Neural cell (in vitro differentiated cells): ENCODE data around the gene SMS. TPM values are rescaled to one million over a fixed set of nuclear protein-coding genes. Genes with fewer than 3 reads are reported as not detected.

Experiments used
- H2AFZ ChIP-seq: fragments of 200-600, 300-800 bp; sonication (generic), shearing (Covaris generic); 2 replicates; pipeline ENCODE4 v1.6.0; 2014; ENCODE audit warnings: low read depth, mild to moderate bottlenecking, antibody characterized with exemption, low read length, moderate library complexity
- H3F3A ChIP-seq: fragments of 200-600 bp; shearing (Covaris generic); 2 replicates; pipeline ENCODE4 v1.6.1; 2016; ENCODE audit warnings: mild to moderate bottlenecking, moderate library complexity, mixed read lengths, antibody characterized with exemption, low read length; ENCODE audit not compliant: insufficient read depth, poor library complexity, severe bottlenecking
- H3K27ac ChIP-seq: fragments of 200-600, 300-800 bp; sonication (generic), shearing (Covaris generic); 2 replicates; pipeline ENCODE4 v1.5.1; 2014; ENCODE audit warnings: mild to moderate bottlenecking, low read length, moderate library complexity
- H3K27me3 ChIP-seq: fragments of 300-800, 200-600 bp; sonication (generic), shearing (Covaris generic); 2 replicates; pipeline ENCODE4 v1.6.0; 2014; ENCODE audit warnings: mild to moderate bottlenecking, low read depth, low read length, moderate library complexity; ENCODE audit not compliant: insufficient read depth
- H3K36me3 ChIP-seq: fragments of 300-800, 200-600 bp; sonication (generic), shearing (Covaris generic); 2 replicates; pipeline ENCODE4 v1.5.1; 2014; ENCODE audit warnings: mild to moderate bottlenecking, antibody characterized with exemption, low read length, moderate library complexity; ENCODE audit not compliant: insufficient read depth
- H3K4me2 ChIP-seq: fragments of 300-800, 200-600 bp; sonication (generic), shearing (Covaris generic); 2 replicates; pipeline ENCODE4 v1.6.0; 2014; ENCODE audit warnings: mild to moderate bottlenecking, low read length
- H3K4me3 ChIP-seq: fragments of 300-800, 200-600 bp; sonication (generic), shearing (Covaris generic); 2 replicates; pipeline ENCODE4 v1.5.1; 2014; ENCODE audit warnings: mild to moderate bottlenecking, low read length, moderate library complexity
- H3K79me2 ChIP-seq: fragments of 200-600 bp; shearing (Covaris generic); replicated peaks from 2 replicates; pipeline ENCODE4 v1.6.0; 2014; ENCODE audit warnings: mild to moderate bottlenecking, low read length, moderate library complexity; ENCODE audit not compliant: insufficient read depth
- H3K9ac ChIP-seq: fragments of 300-800, 200-600 bp; sonication (generic), shearing (Covaris generic); 2 replicates; pipeline ENCODE4 v1.6.1; 2016; ENCODE audit warnings: mild to moderate bottlenecking, low read length, mixed read lengths
- H3K9me2 ChIP-seq: fragments of 200-600 bp; shearing (Covaris generic); 2 replicates; pipeline ENCODE4 v1.6.1; 2016; ENCODE audit warnings: mild to moderate bottlenecking, low read length, mixed read lengths; ENCODE audit not compliant: insufficient read depth
- H3K9me3 ChIP-seq: fragments of 200-600, 300-800 bp; sonication (generic), shearing (Covaris generic); 2 replicates; pipeline ENCODE4 v1.6.1; 2016; ENCODE audit warnings: mild to moderate bottlenecking, mixed run types, low read length, moderate library complexity, mixed read lengths
- H4K20me1 ChIP-seq: fragments of 200-600 bp; shearing (Covaris generic); 2 replicates; pipeline ENCODE4 v1.6.1; 2016; ENCODE audit warnings: mild to moderate bottlenecking, mixed run types; ENCODE audit not compliant: insufficient read depth
- EP300 ChIP-seq: fragments of 450-650 bp; conservative IDR thresholded peaks from 2 replicates; pipeline ENCODE4 v1.6.1; 2014; ENCODE audit warnings: antibody characterized with exemption, mild to moderate bottlenecking, moderate library complexity; ENCODE audit not compliant: poor library complexity, severe bottlenecking
- EZH2 ChIP-seq: fragments of 200-600, 300-800 bp; shearing (Covaris generic), sonication (generic); IDR thresholded peaks from 2 replicates; pipeline ENCODE4 v1.6.1; 2014; ENCODE audit warnings: antibody characterized with exemption, low read length, borderline replicate concordance, mild to moderate bottlenecking; ENCODE audit not compliant: insufficient read depth, poor library complexity, severe bottlenecking
- MXI1 ChIP-seq: fragments of 450-650 bp; conservative IDR thresholded peaks from 2 replicates; pipeline ENCODE4 v1.6.1; 2014; ENCODE audit warnings: antibody characterized with exemption, mild to moderate bottlenecking; ENCODE audit not compliant: poor library complexity, severe bottlenecking
- POLR2AphosphoS5 ChIP-seq: IDR thresholded peaks from 2 replicates; pipeline ENCODE4 v1.6.1; 2012
- RAD21 ChIP-seq: fragments of 450-650 bp; conservative IDR thresholded peaks from 2 replicates; pipeline ENCODE4 v1.6.1; 2014; ENCODE audit warnings: antibody characterized with exemption, mild to moderate bottlenecking, moderate library complexity
- SMC3 ChIP-seq: fragments of 450-650 bp; conservative IDR thresholded peaks from 2 replicates; pipeline ENCODE4 v1.6.1; 2014; ENCODE audit warnings: antibody characterized with exemption, mild to moderate bottlenecking, moderate library complexity; ENCODE audit not compliant: poor library complexity
- TAF1 ChIP-seq: IDR thresholded peaks from 2 replicates; pipeline ENCODE4 v1.6.1; 2012; ENCODE audit warnings: low read depth
- polyA plus RNA-seq: library from polyadenylated mRNA; depleted of rRNA; stranded (reverse); fragments of >200 nt; gene quantifications from 2 replicates; pipeline ENCODE4 v1.2.3, GENCODE V29; 2014
- TF ChIP-seq, protein P1 (sequence below): IDR thresholded peaks from 2 replicates; pipeline ENCODE4 v1.6.1; 2012; ENCODE audit warnings: borderline replicate concordance
- TF ChIP-seq, protein P2 (sequence below): fragments of 450-650 bp; IDR thresholded peaks from 2 replicates; pipeline ENCODE4 v1.5.1; 2014; ENCODE audit warnings: antibody characterized with exemption, mild to moderate bottlenecking, moderate library complexity; ENCODE audit not compliant: poor library complexity, severe bottlenecking

SMS gene
- polyA plus RNA-seq, 1 donor from 2014 or later: 101 TPM

DNA sequence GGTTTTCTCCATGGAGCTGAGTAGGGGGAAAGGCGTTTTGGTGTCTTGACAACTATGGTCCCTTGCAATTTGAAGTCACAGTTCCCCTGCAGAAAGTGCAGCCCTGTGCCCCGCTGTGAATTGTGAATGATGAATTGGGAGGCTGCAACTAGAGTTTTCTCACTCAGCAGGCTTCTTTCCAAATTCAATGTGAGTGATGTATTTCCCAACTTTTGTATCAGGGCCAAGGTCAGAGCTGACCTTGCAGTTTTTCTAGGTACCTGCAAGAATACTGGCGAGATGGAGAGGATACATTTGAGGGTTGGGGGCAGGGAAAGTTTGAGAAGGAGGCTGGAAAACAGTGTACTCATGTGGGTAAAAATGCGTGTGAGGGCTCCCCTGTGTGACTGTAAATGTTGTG, 103.4 kb downstream of the SMS start:
- no peaks in the 10 kb centered on the region for H3K79me2 ChIP-seq
- no peaks in the 10 kb centered on the region for H3K36me3 ChIP-seq
- no peaks in the 10 kb centered on the region for H3K9me2 ChIP-seq
- no peak overlapping the region for H2AFZ ChIP-seq
- H3K9ac ChIP-seq: no peak overlapping the region
- H3K4me3 ChIP-seq: no peak overlapping the region
- H3K27ac ChIP-seq: no peak overlapping the region
- H3K9me3 ChIP-seq: no peaks in the 10 kb centered on the region
- TF ChIP-seq, protein P1, sequence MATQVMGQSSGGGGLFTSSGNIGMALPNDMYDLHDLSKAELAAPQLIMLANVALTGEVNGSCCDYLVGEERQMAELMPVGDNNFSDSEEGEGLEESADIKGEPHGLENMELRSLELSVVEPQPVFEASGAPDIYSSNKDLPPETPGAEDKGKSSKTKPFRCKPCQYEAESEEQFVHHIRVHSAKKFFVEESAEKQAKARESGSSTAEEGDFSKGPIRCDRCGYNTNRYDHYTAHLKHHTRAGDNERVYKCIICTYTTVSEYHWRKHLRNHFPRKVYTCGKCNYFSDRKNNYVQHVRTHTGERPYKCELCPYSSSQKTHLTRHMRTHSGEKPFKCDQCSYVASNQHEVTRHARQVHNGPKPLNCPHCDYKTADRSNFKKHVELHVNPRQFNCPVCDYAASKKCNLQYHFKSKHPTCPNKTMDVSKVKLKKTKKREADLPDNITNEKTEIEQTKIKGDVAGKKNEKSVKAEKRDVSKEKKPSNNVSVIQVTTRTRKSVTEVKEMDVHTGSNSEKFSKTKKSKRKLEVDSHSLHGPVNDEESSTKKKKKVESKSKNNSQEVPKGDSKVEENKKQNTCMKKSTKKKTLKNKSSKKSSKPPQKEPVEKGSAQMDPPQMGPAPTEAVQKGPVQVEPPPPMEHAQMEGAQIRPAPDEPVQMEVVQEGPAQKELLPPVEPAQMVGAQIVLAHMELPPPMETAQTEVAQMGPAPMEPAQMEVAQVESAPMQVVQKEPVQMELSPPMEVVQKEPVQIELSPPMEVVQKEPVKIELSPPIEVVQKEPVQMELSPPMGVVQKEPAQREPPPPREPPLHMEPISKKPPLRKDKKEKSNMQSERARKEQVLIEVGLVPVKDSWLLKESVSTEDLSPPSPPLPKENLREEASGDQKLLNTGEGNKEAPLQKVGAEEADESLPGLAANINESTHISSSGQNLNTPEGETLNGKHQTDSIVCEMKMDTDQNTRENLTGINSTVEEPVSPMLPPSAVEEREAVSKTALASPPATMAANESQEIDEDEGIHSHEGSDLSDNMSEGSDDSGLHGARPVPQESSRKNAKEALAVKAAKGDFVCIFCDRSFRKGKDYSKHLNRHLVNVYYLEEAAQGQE: no peak
- TF ChIP-seq, protein P2, sequence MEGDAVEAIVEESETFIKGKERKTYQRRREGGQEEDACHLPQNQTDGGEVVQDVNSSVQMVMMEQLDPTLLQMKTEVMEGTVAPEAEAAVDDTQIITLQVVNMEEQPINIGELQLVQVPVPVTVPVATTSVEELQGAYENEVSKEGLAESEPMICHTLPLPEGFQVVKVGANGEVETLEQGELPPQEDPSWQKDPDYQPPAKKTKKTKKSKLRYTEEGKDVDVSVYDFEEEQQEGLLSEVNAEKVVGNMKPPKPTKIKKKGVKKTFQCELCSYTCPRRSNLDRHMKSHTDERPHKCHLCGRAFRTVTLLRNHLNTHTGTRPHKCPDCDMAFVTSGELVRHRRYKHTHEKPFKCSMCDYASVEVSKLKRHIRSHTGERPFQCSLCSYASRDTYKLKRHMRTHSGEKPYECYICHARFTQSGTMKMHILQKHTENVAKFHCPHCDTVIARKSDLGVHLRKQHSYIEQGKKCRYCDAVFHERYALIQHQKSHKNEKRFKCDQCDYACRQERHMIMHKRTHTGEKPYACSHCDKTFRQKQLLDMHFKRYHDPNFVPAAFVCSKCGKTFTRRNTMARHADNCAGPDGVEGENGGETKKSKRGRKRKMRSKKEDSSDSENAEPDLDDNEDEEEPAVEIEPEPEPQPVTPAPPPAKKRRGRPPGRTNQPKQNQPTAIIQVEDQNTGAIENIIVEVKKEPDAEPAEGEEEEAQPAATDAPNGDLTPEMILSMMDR: no peak
- TF ChIP-seq TAF1: no peak
- no peak for TF ChIP-seq RAD21
- TF ChIP-seq EP300: no peak
- TF ChIP-seq POLR2AphosphoS5: no peak
- no peak for TF ChIP-seq SMC3
- no peak for TF ChIP-seq MXI1
- TF ChIP-seq EZH2: no peak
- H3K27me3 ChIP-seq: no peaks in the 10 kb centered on the region
- H3F3A ChIP-seq: no peaks in the 10 kb centered on the region
- no peak overlapping the region for H3K4me2 ChIP-seq
- H4K20me1 ChIP-seq: no peaks in the 10 kb centered on the region

Other genes starting within 250 kb of the SMS start
- gene SMPX, start 182.6 kb upstream of the SMS start, polyA plus RNA-seq: 0.53 TPM in 1 of 2 replicates, not detected in the other
- gene MBTPS2, start 101.1 kb upstream of the SMS start, polyA plus RNA-seq: 11.1 and 11.5 TPM in 2 replicates
- 1.7 and 2.4 TPM in 2 replicates for gene YY2, start 84.7 kb upstream of the SMS start, polyA plus RNA-seq
- gene PHEX, start 91.6 kb downstream of the SMS start, polyA plus RNA-seq: 0.34 and 0.59 TPM in 2 replicates